Measurements from ENCODE around the gene CTBP1. TPM values are rescaled to one million over a fixed set of nuclear protein-coding genes. Genes with fewer than 3 reads are reported as not detected.

Gene CTBP1
- 135 and 140 TPM in 2 replicates for total RNA-seq

GRCh38 chr4:1248245-1249147 is at the start of gene CTBP1:
CTBP1 (minus strand) TSS chr4:1249130; CDS start chr4:1241331, 7,799 bp downstream.

GRCh38 chr4:1289207-1290164 is 40.6 kb upstream of the CTBP1 start, which contains the start of gene MAEA:
MAEA (plus strand) TSS chr4:1289891; CDS start chr4:1289914, 23 bp downstream.

GRCh38 chr4:1172228-1172851 is 76.6 kb downstream of the CTBP1 start, which contains the start of gene SPON2:
SPON2 (minus strand) TSS chr4:1172583.

Other genes starting within 250 kb of the CTBP1 start
- 12.3 and 13.1 TPM in 2 replicates for gene FGFRL1, start 237.5 kb downstream of the CTBP1 start, total RNA-seq
- 0.20 TPM in 1 of 2 replicates, not detected in the other for gene RNF212, start 135.6 kb downstream of the CTBP1 start, total RNA-seq
- 0.94 and 1.5 TPM in 2 replicates for gene SPON2, start 76.5 kb downstream of the CTBP1 start, total RNA-seq
- gene MAEA, start 40.8 kb upstream of the CTBP1 start, total RNA-seq, result 57.6 and 58.8 TPM in 2 replicates
- gene UVSSA, start 98.1 kb upstream of the CTBP1 start, total RNA-seq, result 2.7 and 2.8 TPM in 2 replicates
- gene NKX1-1, start 157.3 kb upstream of the CTBP1 start, total RNA-seq, result not detected in 2 replicates

Data from mammary microvascular endothelial cell (primary cell).